Esophagus muscularis mucosa (tissue), 4 donors: Measurements from ENCODE around the gene TM2D1.

ENCODE experiments used
- CTCF ChIP-seq, 3 experiments: fragments of 200-600 bp in 2 of 3; fragments of 450-650 bp in 1 of 3; sonication (generic) in 2 of 3; IDR thresholded peaks; one replicate each; pipeline ENCODE4 v1.5.1; 2017 to 2019; ENCODE audit warnings: antibody characterized with exemption in 3 of 3, mild to moderate bottlenecking in 2 of 3, moderate library complexity in 1 of 3
- EP300 ChIP-seq: sonication (generic); formaldehyde crosslinking; IDR thresholded peaks from one replicate; pipeline ENCODE4 v1.6.1; 2017; ENCODE audit warnings: antibody characterized with exemption
- POLR2A ChIP-seq: fragments of 450-650 bp; IDR thresholded peaks from one replicate; pipeline ENCODE4 v1.6.1; 2017; ENCODE audit warnings: antibody characterized with exemption, moderate library complexity, mild to moderate bottlenecking, low read depth
- POLR2AphosphoS5 ChIP-seq, 2 donors: sonication (generic); formaldehyde crosslinking; IDR thresholded peaks; one replicate each; pipeline ENCODE4 v1.6.1; 2017; ENCODE audit warnings: antibody characterized with exemption in 2 of 2

GRCh38 chr1:61682891-61683290 lies 42.0 kb downstream of the TM2D1 start:
- no peak for TF ChIP-seq CTCF (IDR thresholded peaks at IDR 0.05)
- no peak for TF ChIP-seq POLR2AphosphoS5 (IDR thresholded peaks at IDR 0.05)
- TF ChIP-seq EP300: no peak
- TF ChIP-seq POLR2A: no peak
